Heart left ventricle (tissue), 13 donors: Measurements from ENCODE around the gene CACNB4.

Source experiments
- POLR2A ChIP-seq, 2 donors: fragments of 450-650 bp; IDR thresholded peaks; one replicate each; pipeline ENCODE4 v1.6.1; 2017; ENCODE audit warnings: antibody characterized with exemption in 2 of 2, mild to moderate bottlenecking in 2 of 2, moderate library complexity in 2 of 2
- TF ChIP-seq, protein P1 (sequence below), 12 donors: fragments of 200-600 bp; sonication (generic) in 4 of 12; IDR thresholded peaks; one replicate each; pipeline versions ENCODE4 v1.5.0 to v1.8.0; 2018 to 2022; ENCODE audit warnings: antibody characterized with exemption in 12 of 12, mild to moderate bottlenecking in 5 of 12
- donor health status: ischemic (EF 13 %, LVEDD 7.1; RV severe dilation, severe dysfunction).
- donor health status: DM: no; HTN: yes; CAD: no.
- donor health status: DM: no; HTN: no; CAD: no.
- donor health status: ischemic (EF 25% LVEDD 6.9; RV normal size, moderate dysfunction).
- donor health status: ischemic (EF 25% LVEDD 5.7; RV mildly dilated, moderate dysfunction).
- donor health status: ischemic (EF 35%, LVEDD 5.7; RV mildly dilated, moderate dysfunction).
- donor health status: nonischemic (EF 11% LVEDD 7.7; RV severe dilation, severe dysfunction).
- donor health status: DM: yes; HTN: yes; CAD: no.
- donor health status: PGD.
- donor health status: ischemic (EF 29% LVEDD 5.4; RV normal size, mild dysfunction).
- donor health status: nonischemic (EF 23%, LVEDD 6.1; RV moderate dilation, normal function).

- TF ChIP-seq, protein P1, sequence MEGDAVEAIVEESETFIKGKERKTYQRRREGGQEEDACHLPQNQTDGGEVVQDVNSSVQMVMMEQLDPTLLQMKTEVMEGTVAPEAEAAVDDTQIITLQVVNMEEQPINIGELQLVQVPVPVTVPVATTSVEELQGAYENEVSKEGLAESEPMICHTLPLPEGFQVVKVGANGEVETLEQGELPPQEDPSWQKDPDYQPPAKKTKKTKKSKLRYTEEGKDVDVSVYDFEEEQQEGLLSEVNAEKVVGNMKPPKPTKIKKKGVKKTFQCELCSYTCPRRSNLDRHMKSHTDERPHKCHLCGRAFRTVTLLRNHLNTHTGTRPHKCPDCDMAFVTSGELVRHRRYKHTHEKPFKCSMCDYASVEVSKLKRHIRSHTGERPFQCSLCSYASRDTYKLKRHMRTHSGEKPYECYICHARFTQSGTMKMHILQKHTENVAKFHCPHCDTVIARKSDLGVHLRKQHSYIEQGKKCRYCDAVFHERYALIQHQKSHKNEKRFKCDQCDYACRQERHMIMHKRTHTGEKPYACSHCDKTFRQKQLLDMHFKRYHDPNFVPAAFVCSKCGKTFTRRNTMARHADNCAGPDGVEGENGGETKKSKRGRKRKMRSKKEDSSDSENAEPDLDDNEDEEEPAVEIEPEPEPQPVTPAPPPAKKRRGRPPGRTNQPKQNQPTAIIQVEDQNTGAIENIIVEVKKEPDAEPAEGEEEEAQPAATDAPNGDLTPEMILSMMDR (IDR thresholded peaks at IDR 0.05): no peak
- TF ChIP-seq POLR2A (IDR thresholded peaks at IDR 0.05): no peak
Measured at GRCh38 chr2:151973013-151973900, 125.6 kb downstream of the CACNB4 start.
